GM12865 (cell line): ENCODE measurements around the gene USP22.
"Not testable (repeated sequence)": the region's sequence is repeated elsewhere in the genome, so short reads cannot be mapped to it uniquely, and the experiment has no call there.

Experiments used
- DNase-seq: peaks from one replicate; pipeline ENCODE4 v3.0.0; 2010; ENCODE audit warnings: low read depth
- H3K4me3 ChIP-seq: 2 replicates; pipeline ENCODE4 v1.5.1; 2011; ENCODE audit warnings: mild to moderate bottlenecking, low read depth, low read length, control low read depth
- CTCF ChIP-seq: IDR thresholded peaks from 2 replicates; pipeline ENCODE4 v1.5.1; 2011; ENCODE audit warnings: low read length, control low read depth, low read depth, inconsistent platforms; ENCODE audit not compliant: insufficient read depth; ENCODE audit errors: missing control alignments

USP22 gene

GRCh38 chr17:21042458-21043295 is at the start of gene USP22:
Gene USP22, minus strand, starts transcription at chr17:21043011. Its CDS starts 176 bp downstream, at chr17:21042835.
- no peak for TF ChIP-seq CTCF
- no peak for DNase-seq
- H3K4me3 ChIP-seq: peak within 1 kb of the TSS; percentile 97

- no peak for DNase-seq
- no peak overlapping the region for H3K4me3 ChIP-seq
Observed at GRCh38 chr17:21090902-21091618, 48.2 kb upstream of the USP22 start.

GRCh38 chr17:21089933-21090901 is 47.4 kb upstream of the USP22 start:
- no peak for TF ChIP-seq CTCF

More at GRCh38 chr17:21090902-21091618, 48.2 kb upstream of the USP22 start:
- TF ChIP-seq CTCF: no peak

GRCh38 chr17:21089145-21089544 is 46.3 kb upstream of the USP22 start:
- no peak for TF ChIP-seq CTCF
- H3K4me3 ChIP-seq: no peak overlapping the region
- no peak for DNase-seq

More at GRCh38 chr17:21089933-21090901, 47.4 kb upstream of the USP22 start:
- DNase-seq: no peak
- no peak overlapping the region for H3K4me3 ChIP-seq

GRCh38 chr17:21085707-21086106 is 42.9 kb upstream of the USP22 start:
- no peak for DNase-seq
- TF ChIP-seq CTCF: no peak
- no peak overlapping the region for H3K4me3 ChIP-seq

- not testable (repeated sequence) for H3K4me3 ChIP-seq, DNase-seq
Observed at GRCh38 chr17:21085280-21085679, 42.5 kb upstream of the USP22 start.
